Liver (tissue), 9 donors: ENCODE data around the gene SEMA3G. TPM values are rescaled to one million over a fixed set of nuclear protein-coding genes. Genes with fewer than 3 reads are reported as not detected.

Experiments
- DNase-seq: peaks from one replicate; pipeline ENCODE4 v3.0.0-alpha.2; 2017; ENCODE audit warnings: low spot score
- H3K27ac ChIP-seq, 2 donors: one replicate each; pipeline ENCODE4 v1.7.0; 2013; ENCODE audit warnings: inconsistent platforms in 2 of 2, low read length in 2 of 2, control low read depth in 1 of 2, low read depth in 1 of 2, mild to moderate bottlenecking in 1 of 2
- H3K27me3 ChIP-seq, 4 donors: one replicate each; pipeline versions ENCODE4 v1.6.1 to v1.7.0; 2013; ENCODE audit warnings: low read length in 3 of 4, inconsistent platforms in 1 of 4, mild to moderate bottlenecking in 1 of 4, moderate library complexity in 1 of 4; ENCODE audit not compliant: control insufficient read depth in 4 of 4, insufficient read depth in 4 of 4
- H3K36me3 ChIP-seq, 4 donors: one replicate each; pipeline versions ENCODE4 v1.6.1 to v1.7.0; 2013; ENCODE audit warnings: low read length in 3 of 4, mild to moderate bottlenecking in 3 of 4, low read depth in 1 of 4, moderate library complexity in 1 of 4; ENCODE audit not compliant: control insufficient read depth in 4 of 4, insufficient read depth in 3 of 4
- H3K4me1 ChIP-seq, 4 donors: one replicate each; pipeline versions ENCODE4 v1.6.1 to v1.7.0; 2013; ENCODE audit warnings: low read length in 3 of 4, mild to moderate bottlenecking in 3 of 4, moderate library complexity in 1 of 4; ENCODE audit not compliant: control insufficient read depth in 4 of 4, insufficient read depth in 4 of 4
- H3K4me3 ChIP-seq, 3 donors: one replicate each; pipeline versions ENCODE4 v1.6.1 to v1.7.0; 2013; ENCODE audit warnings: low read length in 3 of 3, control low read depth in 1 of 3, low read depth in 1 of 3, mild to moderate bottlenecking in 1 of 3
- H3K9ac ChIP-seq, 2 donors: one replicate each; pipeline ENCODE4 v1.7.0; 2013; ENCODE audit warnings: low read length in 2 of 2, mild to moderate bottlenecking in 2 of 2, moderate library complexity in 2 of 2, control low read depth in 1 of 2, low read depth in 1 of 2
- H3K9me3 ChIP-seq, 4 donors: one replicate each; pipeline versions ENCODE4 v1.6.1 to v1.7.0; 2013; ENCODE audit warnings: low read length in 3 of 4; ENCODE audit not compliant: control insufficient read depth in 4 of 4
- ATF3 ChIP-seq: IDR thresholded peaks from 2 replicates; pipeline ENCODE4 v1.6.1; 2016; ENCODE audit warnings: antibody characterized with exemption
- CTCF ChIP-seq: fragments of 150-350 bp; IDR thresholded peaks from 2 replicates; pipeline ENCODE4 v1.5.1; 2017; ENCODE audit warnings: improper control_type of control experiment, low read depth, low read length; ENCODE audit not compliant: missing input control
- EGR1 ChIP-seq, 2 donors: IDR thresholded peaks; 2 replicates each; pipeline ENCODE4 v1.6.1; 2016 to 2018; ENCODE audit warnings: antibody characterized with exemption in 2 of 2, low read depth in 2 of 2
- FOXA1 ChIP-seq: IDR thresholded peaks from 2 replicates; pipeline ENCODE4 v1.6.1; 2016; ENCODE audit warnings: antibody characterized with exemption
- FOXA2 ChIP-seq: IDR thresholded peaks from 2 replicates; pipeline ENCODE4 v1.6.1; 2016; ENCODE audit warnings: antibody characterized with exemption
- GABPA ChIP-seq, 2 donors: IDR thresholded peaks in 1 of 2; conservative IDR thresholded peaks in 1 of 2; 2 replicates each; pipeline ENCODE4 v1.6.1; 2016; ENCODE audit warnings: antibody characterized with exemption in 2 of 2, mild to moderate bottlenecking in 1 of 2, moderate library complexity in 1 of 2
- HNF4A ChIP-seq, 2 donors: conservative IDR thresholded peaks; 2 replicates each; pipeline ENCODE4 v1.6.1; 2016; ENCODE audit warnings: antibody characterized with exemption in 2 of 2, mild to moderate bottlenecking in 2 of 2
- HNF4G ChIP-seq: IDR thresholded peaks from 2 replicates; pipeline ENCODE4 v1.6.1; 2016; ENCODE audit warnings: antibody characterized with exemption
- JUND ChIP-seq, 2 donors: IDR thresholded peaks; 2 replicates each; pipeline ENCODE4 v1.6.1; 2016; ENCODE audit warnings: antibody characterized with exemption in 2 of 2
- MAX ChIP-seq: IDR thresholded peaks from 2 replicates; pipeline ENCODE4 v1.6.1; 2016; ENCODE audit warnings: antibody characterized with exemption
- NR2F2 ChIP-seq: IDR thresholded peaks from 2 replicates; pipeline ENCODE4 v1.6.1; 2016; ENCODE audit warnings: antibody characterized with exemption
- RAD21 ChIP-seq, 2 donors: IDR thresholded peaks; 2 replicates each; pipeline ENCODE4 v1.6.1; 2016; ENCODE audit warnings: antibody characterized with exemption in 2 of 2, mild to moderate bottlenecking in 2 of 2
- REST ChIP-seq: IDR thresholded peaks from 2 replicates; pipeline ENCODE4 v1.6.1; 2016; ENCODE audit warnings: antibody characterized with exemption, mild to moderate bottlenecking
- RXRA ChIP-seq, 2 donors: IDR thresholded peaks; 2 replicates each; pipeline ENCODE4 v1.6.1; 2017 to 2018; ENCODE audit warnings: antibody characterized with exemption in 2 of 2, mild to moderate bottlenecking in 1 of 2
- SP1 ChIP-seq: IDR thresholded peaks from 2 replicates; pipeline ENCODE4 v1.6.1; 2018; ENCODE audit warnings: antibody characterized with exemption, mild to moderate bottlenecking
- TAF1 ChIP-seq: conservative IDR thresholded peaks from 2 replicates; pipeline ENCODE4 v1.6.1; 2016; ENCODE audit warnings: antibody characterized with exemption, mild to moderate bottlenecking
- ZBTB33 ChIP-seq: IDR thresholded peaks from 2 replicates; pipeline ENCODE4 v1.6.1; 2016; ENCODE audit warnings: antibody characterized with exemption
- WGBS: extraction: QIAGEN DNeasy Blood & Tissue Kit; methylation state at CpG from one replicate; pipeline ENCODE4 v1.1.7; 2013; 5-methylcytosine and 5-hydroxymethylcytosine counted together
- polyA plus RNA-seq, 2 donors: library from polyadenylated mRNA; stranded (reverse) in 1 of 2; unstranded in 1 of 2; fragments of 200-250 nt in 1 of 2; fragments of >200 nt in 1 of 2; fragmentation: Nextera tagmentation in 1 of 2; extraction: Ambion mirVana in 1 of 2; gene quantifications; one replicate each; pipeline versions ENCODE4 v1.2.1 to v1.2.3, GENCODE V29; 2013 to 2015
- total RNA-seq, 2 donors: library from RNA; depleted of rRNA; stranded (reverse); fragments of >200 nt; gene quantifications; one replicate each; pipeline ENCODE4 v1.2.3, GENCODE V29; 2014
- donor health status: healthy.
- donor health status: healthy.
- donor health status: healthy.
- donor health status: healthy.
- donor health status: healthy.

SEMA3G gene
- total and polyA plus RNA-seq, 4 donors: 0.47 to 1.2 (median 0.74) TPM

GRCh38 chr3:52433328-52433995 lies 11.4 kb downstream of the SEMA3G start (continued):
- no peak for TF ChIP-seq CTCF
- no peak for TF ChIP-seq JUND (IDR thresholded peaks at IDR 0.05)
- TF ChIP-seq FOXA1: no peak
- TF ChIP-seq HNF4G: no peak

GRCh38 chr3:52432691-52433141 lies 12.2 kb downstream of the SEMA3G start:
- Histone ChIP-seq H3K36me3 (no peaks in the 10 kb centered on the region), H3K4me1 (no peaks in the 10 kb centered on the region), H3K9ac (no peak overlapping the region), H3K27me3 (no peaks in the 10 kb centered on the region), H3K27ac (no peak overlapping the region), H3K9me3 (no peaks in the 10 kb centered on the region), H3K4me3 (no peak overlapping the region)
- TF ChIP-seq EGR1 (IDR thresholded peaks at IDR 0.05; ENCODE audit: low read depth in 2 of 2) (no peak), REST (no peak), FOXA2 (no peak), TAF1 (no peak), ATF3 (no peak), RAD21 (IDR thresholded peaks at IDR 0.05) (no peak), JUND (IDR thresholded peaks at IDR 0.05) (no peak), HNF4A (conservative IDR thresholded peaks at IDR 0.05) (no peak), FOXA1 (no peak), NR2F2 (no peak), GABPA (IDR thresholded peaks at IDR 0.05 in 1 of 2, conservative IDR thresholded peaks at IDR 0.05 in 1 of 2) (no peak), SP1 (no peak), RXRA (IDR thresholded peaks at IDR 0.05) (no peak), CTCF (no peak), ZBTB33 (no peak), MAX (no peak)
- no peak for DNase-seq
- 71% methylated on average over 4 of the region's 4 CpGs for WGBS
